Fibroblast of skin of left quadriceps (primary cell): Measurements from ENCODE around the gene IL10RB.
"Not testable (repeated sequence)": the region's sequence is repeated elsewhere in the genome, so short reads cannot be mapped to it uniquely, and the experiment has no call there.

Experiments used
- DNase-seq, 2 experiments: peaks; one replicate each; pipeline ENCODE4 v3.0.0-alpha.2; 2013; ENCODE audit warnings: low read depth in 2 of 2

The IL10RB gene

DNA sequence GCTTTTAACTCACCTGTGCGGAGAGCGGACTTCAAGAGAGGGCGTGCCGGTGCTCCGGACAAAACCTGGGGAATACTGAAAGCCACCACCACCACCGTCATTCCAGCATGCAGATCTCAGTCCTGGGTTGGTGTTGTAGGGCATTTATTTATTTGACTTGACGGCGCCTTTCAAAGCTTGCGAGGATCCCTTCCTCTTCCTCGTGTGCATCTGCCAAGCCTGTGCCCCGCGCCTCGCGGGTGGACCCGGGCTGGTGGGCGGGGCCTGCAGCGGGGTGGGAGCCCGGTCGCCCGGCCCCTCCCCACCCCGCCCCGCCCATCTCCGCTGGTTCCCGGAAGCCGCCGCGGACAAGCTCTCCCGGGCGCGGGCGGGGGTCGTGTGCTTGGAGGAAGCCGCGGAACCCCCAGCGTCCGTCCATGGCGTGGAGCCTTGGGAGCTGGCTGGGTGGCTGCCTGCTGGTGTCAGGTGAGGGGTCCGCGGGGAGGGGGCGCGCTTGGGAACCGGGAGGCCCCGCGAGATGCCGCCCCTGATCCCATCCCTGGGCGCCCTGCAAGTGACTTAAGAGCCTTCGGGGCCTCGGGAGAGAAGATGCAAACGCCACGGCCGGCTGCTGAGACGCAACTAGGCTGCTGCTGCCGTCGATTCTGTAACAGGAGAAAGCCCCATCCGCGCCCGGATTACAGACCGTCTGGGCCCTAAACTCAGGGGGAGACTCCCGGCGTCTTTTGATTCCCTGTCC is at the start of gene IL10RB:
Gene IL10RB, plus strand, starts transcription at position 318 of the 739 bp plus-strand sequence. Its CDS starts 99 bp downstream, at position 417.
- DNase-seq = peak in 1 of 2 experiments; percentile 8

DNA sequence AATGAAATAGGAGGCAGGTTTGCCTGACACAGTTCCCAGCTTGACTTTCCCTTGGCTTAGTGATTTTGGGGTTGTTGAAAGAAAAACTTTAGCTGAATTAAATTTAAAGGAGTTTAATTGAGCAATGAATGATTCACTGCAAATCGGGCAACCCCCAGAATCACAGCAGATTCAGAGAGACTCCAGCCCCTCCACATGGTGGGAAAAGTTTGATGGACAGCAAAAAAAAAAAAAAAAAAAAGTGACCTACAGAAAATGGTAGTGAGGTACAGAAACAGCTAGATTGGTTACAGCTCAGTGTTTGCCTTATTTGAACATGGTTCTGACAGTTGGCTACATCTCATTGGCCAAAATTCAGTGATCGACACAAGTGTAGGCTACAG is 49.0 kb upstream of the IL10RB start:
- DNase-seq = no peak

DNA sequence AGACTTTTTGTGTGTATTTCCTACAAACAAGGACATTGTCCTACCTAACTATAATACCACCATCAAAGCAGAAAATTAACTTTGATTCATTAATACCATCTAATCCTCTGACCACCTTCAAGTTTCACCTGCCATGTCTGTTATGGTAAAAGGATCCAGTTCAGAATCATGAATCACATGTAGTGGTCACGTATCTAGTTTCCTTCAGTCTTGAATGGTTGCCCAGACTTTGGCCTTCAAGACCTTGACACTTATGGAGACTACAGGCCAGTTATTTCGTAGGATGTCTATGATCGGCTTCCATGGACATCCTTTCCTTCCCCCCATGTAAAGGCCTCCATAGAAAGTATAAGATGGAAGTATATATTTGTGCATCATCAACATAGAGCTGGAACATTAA is 46.9 kb upstream of the IL10RB start:
- no peak for DNase-seq

DNA sequence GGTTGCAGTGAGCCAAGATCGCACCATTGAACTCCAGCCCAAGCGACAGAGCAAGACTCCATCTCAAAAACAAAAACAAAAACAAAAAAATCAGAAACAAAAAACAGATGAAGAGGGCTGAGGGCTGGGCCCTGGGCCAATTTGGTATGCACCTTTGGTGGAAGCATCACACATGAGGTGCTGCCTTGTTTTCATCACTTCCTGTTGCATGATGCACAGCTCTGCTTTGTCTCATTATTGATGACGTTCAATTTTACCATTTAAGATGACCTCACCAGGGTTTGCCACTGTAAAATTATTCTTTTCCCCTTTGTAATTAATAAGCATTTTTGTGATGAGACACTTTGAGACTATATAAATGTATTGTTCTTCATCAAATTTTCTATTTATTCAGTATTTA is 46.2 kb upstream of the IL10RB start:
- no peak for DNase-seq

DNA sequence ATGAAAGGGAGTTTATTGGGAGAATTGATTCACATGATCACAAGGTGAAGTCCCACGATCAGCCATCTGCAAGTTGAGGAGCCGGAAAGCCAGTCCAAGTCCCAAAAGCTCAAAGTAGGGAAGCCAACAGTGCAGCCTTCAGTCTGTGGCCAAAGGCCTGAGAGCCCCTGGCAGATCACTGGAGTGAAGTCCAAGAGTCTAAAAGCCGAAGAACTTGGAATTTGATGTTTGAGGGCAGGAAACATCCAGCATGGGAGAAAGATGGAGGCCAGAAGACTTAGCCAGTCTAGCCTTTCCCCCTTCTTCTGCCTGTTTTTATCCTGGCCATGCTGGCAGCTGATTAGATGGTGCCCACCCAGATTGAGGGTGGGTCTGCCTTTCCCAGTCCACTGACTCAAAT is 40.8 kb upstream of the IL10RB start:
- DNase-seq = not testable (repeated sequence)

DNA sequence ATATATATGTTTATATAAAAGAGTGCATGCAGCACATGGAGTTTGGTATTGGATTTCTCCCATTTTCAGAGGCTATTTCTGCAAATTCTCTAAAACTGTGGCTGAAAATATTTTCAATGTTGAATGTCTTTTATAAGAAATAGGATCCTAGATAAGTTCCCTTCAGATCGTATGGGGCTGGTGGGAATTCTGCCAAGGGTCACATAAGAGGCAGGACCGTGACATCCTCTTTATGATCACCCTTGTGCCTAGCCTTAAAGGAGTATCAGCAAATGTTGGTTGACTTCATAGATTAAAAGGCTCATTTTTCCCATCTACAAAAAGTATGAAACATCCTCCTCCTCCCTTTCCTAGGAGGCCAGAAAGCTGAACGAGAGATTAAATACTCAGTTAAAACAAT is 37.7 kb upstream of the IL10RB start:
- DNase-seq = no peak

DNA sequence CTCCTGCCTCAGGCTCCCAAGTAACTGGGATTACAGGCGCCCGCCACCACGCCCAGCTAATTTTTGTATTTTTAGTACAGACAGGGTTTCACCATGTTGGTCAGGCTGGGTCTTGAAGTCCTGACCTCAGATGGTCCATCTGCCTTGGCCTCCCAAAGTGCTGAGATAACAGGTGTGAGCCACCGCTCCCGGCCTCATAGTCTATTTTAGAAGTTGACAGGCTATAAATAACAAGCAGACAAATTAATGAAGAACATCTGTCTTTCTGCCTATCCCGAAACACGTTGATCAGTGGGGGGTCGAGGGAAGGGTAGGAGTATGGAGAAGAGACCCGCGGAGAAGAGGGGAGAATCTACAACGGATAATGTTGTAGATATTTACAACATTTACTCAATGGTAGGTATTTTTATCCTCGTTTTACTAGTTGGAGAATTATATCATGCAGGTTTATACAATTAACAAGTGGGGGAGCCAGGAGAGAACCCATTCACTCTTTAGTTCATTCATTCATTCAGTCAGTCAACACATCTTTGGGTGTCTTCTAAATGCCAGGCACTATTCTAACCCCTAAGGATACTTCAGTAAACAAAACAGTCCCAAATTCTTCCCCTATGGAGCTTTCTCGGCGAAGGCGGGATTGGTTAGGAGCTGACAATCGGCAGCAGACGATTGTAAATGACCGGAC is 36.9 kb upstream of the IL10RB start:
- no peak for DNase-seq

DNA sequence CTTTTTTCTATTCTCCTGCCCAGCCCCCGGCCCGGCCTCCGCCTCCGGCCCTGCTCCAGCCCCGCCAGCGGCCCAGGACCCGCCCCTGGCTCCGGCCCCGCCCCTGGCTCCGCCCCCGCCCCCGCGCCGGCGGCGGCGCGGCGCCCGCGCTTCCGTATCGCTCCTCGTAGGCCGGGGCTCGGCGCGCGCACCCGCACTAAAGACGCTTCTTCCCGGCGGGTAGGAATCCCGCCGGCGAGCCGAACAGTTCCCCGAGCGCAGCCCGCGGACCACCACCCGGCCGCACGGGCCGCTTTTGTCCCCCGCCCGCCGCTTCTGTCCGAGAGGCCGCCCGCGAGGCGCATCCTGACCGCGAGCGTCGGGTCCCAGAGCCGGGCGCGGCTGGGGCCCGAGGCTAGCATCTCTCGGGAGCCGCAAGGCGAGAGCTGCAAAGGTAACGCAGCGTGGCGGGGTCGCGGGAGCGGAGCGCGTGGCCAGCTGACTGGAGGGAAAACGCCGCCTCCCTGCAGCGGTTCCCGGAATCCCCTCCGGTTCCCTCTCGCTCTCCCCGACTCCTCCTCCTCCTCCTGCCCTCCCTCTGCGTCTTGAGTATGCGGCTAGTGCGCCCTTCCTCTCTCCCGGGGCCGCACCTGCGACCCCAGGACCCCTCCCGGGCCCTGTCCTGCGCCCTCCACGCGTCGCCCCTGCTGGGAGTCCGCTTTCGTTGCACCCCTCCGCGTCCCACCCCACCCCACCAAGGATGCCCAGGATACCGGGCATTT is 36.2 kb upstream of the IL10RB start, which contains the start of gene IFNAR2:
Gene IFNAR2, plus strand, starts transcription at position 155 of the 761 bp plus-strand sequence. CDS start 11,985 bp downstream, outside the sequence.
- peak in 1 of 2 experiments; percentile 11 for DNase-seq

DNA sequence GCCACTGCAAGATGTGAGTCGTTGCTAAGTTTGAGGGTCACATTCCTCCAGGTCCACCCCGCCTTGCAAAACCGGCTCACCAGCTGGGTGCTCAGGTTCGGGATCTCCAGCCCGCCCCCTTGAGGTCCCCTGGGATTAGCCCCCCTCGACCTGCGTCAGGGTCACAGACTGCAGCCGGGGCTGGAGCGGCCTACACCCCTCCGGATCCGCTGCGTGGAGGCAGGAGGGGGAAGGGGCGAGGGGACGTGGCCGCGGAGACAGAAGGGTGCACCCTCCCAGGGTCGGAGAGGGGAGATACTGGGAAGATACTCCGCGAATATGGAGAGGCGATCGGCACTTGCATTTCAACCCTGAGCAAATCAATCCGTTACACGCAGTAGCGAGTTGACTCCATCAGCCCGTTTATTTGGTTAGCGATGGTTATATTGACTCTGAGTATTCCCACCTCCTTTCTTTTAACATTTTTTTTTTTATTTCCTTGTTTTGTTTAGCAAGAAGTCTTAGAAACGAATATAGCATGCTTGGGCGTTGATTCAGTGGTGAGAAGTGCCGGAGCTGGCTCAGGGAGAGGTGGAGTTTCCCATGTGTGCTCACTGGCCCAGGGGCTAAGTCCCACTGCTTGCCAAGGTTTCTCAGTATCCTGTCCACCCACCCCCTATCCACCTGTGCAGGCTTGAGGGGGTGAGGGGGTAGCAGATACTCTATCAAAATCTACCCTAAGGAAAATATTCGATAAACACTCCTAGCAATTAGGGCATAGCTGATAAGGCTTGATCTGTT is 35.4 kb upstream of the IL10RB start:
- DNase-seq = no peak

DNA sequence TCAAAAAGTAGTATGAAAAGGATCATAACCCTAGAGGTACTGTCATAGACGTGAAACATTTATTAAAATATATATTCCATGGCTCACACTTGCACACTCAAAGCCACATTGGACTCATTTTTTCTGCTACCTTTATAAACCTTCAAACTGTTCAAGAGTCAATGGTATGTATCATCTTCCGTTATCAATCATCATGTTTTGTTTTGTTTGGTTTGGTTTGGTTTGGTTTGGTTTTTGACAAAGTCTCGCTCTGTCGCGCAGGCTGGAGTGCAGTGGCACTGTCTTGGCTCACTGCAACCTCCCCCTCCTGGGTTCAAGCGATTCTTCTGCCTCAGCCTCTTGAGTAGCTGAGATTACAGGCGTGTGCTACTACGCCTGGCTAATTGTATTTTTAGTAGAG is 34.6 kb upstream of the IL10RB start:
- DNase-seq = no peak

DNA sequence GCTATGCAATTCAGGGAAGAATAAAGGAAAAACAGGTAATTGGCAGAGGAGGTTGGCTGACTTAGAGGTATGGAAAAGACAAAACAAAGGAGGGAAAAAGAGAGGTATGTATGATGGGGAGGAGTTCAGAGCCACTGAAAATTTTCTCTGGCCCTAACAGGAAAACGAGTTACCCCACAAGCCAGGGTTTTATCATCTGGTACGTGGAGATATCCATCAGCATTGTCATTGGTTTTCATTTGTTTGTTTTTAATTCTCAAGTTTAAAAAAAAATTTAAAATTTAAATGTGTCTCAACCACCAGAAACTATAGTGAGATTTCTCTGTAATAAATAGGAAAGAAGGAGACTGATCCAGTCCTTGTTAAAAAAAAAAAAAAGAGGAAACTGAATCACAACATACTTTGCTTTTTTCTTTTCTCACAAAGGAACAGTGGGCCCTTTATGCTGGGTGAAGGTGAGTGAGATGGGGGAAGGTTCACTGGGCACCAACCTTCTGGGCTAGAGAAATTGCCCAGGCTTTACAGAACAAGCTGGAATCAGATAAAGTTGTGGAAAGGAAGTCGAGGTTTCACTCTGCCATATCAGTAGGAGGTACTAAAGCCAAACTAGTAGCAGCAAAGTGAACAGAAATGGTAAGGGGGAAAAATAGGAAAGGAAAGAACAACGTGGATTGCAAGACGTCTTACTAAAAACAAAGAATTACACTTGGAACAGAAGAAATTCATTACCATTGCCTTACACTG is 33.7 kb upstream of the IL10RB start:
- no peak for DNase-seq

DNA sequence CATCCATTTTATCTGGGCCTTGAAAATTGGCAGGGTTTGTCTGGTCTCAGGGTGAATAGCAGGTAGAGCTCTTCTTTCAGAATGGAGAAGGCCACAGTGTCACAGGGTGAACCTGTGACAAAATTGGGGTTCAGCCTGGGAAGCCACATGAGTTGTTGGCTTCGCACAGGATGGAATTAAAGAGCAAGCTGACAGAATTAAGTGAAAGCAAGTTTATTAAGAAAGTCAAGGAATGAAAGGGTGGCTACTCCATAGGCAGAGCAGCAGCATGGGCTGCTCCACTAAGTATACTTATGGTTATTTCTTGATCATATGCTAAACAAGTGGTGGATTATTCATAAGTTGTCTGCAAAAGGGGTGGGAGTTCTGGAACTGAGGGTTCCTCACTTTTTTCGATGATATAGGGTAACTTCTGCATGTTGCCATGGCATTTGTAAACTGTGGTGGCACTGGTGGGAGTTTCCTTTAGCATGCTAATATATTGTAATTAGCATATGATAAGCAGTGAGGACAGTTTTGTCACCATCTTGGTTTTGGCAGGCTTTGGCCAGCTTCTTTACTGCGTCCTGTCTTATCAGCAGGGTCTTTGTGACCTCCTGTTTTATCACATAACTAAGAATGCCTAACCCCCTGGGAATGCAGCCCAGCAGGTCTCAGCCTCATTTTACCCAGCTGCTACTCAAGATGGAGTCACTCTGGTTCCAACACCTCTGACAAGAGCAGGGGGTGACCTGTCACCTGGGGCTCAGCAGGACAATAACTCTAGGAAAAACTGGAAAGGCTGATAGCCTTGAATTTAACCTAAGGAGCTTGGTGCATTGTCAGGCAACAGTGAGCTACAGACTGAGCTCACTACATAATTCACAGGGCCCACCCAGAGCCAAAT is 31.3 kb upstream of the IL10RB start:
- DNase-seq = no peak

DNA sequence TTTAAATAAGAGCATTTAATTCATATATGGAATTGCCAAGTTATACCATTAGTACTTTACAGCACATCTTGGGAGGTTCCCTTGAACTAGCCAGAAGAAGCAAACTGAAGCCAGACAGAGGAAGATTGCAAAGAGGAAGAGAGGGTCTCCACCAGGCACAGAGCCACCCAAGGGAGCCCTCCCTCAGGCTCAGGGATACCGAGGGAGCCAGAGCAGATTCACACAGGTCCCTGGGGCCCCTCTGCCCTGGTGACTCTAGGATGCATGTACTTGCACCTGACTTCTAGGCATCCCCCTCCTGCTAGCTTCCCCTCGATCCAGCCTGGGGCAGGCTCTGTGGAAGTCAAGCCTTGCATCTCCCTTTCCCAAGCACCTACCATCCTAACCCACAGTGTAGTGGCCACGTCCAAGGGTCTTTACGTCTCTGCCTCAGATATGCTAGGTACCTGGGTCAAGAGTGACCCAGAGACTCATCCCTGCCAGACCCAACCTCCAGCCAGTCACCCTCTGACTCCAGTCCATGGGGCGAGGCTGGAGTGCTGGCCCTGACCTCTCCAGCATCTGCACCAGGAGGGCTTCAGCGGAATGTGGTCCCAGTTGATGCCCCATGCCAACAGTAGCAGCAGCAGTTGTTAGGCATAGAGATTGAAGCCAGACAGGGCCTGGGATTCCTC is 30.0 kb upstream of the IL10RB start:
- no peak for DNase-seq

DNA sequence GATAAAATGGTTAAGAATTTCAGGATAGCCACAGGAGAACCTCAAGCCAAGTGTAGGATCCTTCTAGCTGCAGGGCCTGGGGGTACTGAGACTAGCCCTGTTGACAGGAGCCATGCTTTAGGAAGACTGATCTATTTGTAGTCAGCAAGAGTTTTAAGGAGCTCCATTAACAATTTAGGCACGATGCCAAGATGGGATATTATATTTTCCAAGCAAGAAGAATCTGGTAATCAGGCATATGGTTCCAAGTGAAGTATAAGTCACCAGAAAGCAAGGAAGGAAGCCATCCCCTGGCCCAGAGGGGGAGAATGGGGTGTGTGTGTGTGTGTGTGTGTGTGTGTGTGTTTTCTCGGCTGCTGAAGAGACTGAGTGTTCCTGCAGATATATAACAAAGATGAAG is 29.4 kb upstream of the IL10RB start:
- DNase-seq = peak in 1 of 2 experiments; percentile 11

DNA sequence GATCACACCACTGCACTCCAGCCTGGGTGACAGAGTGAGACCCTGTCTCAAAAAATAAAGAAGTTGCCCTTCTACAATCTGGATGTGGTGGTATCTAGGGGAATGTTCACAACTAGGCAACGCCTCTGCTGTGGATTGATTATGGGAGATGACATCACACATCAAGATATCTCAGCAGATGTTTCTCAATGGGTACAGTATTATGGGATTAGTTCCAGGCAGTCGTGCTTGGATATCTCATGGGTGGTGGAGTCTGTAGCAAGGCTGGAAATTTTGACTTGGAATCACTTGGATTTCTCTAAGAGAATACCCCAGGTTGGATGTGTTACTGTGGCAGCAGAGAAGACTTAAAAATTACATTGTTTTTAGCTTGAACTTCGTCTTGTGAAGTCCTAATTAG is 28.7 kb upstream of the IL10RB start:
- no peak for DNase-seq

DNA sequence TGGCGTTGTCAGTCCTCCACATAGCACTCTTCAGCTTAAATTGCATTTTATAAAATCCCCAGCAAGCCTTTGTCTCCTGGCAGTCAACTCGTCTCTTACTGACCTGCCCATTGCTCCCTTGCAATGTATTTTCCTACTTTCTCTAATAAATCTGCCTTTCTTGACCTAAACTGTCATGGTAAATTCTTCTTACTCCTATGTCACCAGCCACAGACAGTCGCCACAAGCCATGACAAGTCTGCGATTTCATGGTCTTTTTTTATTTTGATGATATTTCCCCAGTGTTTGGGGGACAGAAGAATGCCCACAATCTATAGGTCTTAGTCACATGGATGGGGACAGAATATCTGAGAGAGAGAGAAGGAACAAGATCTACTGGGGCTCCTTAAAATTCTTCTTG is 28.0 kb upstream of the IL10RB start:
- no peak for DNase-seq

DNA sequence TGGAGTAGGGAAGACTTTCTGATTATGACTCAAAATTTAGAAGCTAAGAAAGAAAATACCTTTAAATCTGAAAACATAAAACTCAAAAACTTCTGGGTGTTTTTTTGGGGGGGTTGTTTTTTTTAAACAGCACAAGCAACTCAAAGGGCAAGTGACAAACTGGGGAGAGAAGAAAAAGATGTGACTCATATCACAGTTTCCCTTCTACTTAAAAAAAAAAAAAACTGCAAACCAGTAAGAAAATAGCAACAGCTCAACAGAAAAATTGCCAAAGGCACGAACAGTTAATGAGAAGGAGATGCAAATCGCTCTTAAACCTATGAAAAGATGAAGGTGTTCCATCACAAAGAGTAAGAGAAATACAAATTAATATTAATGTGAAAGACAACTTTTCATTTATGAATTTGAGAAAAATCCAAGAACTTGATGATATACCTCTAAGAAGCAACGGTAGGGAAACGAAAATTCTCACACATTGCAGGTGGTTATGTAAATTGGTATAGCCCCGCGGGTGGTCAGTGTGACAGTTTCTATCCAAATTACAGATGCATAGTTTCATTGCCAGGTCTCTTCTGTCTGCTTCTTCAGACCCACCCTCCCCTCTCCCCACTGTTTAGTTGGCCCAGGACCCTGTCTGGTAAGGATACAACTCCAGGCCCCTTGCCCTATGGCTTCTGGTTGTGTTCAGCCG is 27.5 kb upstream of the IL10RB start:
- no peak for DNase-seq

DNA sequence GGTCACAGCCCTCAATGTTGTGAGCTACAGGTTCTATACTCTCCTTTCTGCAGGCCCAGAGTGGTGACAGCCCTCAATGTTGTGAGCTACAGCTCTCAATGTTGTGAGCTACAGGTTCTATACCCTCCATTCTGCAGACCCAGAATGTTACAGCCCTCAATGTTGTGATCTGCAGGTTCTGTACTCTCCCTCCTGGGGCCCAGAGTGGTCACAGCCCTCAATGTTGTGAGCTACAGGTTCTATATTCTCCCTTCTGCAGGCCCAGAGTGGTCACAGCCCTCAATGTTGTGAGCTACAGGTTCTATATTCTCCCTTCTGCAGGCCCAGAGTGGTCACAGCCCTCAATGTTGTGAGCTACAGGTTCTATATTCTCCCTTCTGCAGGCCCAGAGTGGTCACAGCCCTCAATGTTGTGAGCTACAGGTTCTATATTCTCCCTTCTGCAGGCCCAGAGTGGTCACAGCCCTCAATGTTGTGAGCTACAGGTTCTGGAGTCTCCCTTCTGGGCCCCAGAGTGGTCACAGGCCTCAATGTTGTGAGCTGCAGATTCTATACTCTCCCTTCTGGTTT is 26.5 kb upstream of the IL10RB start:
- DNase-seq = not testable (repeated sequence)
